OCI-LY1 (cell line): ENCODE measurements around the gene ZNF619.

Experiments
- CTCF ChIP-seq: fragments of 200-600 bp; sonication (generic), shearing (Covaris generic); IDR thresholded peaks from 2 replicates; pipeline ENCODE4 v1.5.1; 2017; ENCODE audit warnings: mild to moderate bottlenecking, antibody characterized with exemption, low read length, moderate library complexity, mixed read lengths
- EZH2 ChIP-seq: fragments of 200-600 bp; sonication (generic), shearing (Covaris generic); IDR thresholded peaks from 2 replicates; pipeline ENCODE4 v1.8.0; 2017; ENCODE audit warnings: borderline replicate concordance, mixed run types, mild to moderate bottlenecking, antibody characterized with exemption, low read length, moderate library complexity, mixed read lengths

- TF ChIP-seq CTCF (no peak), EZH2 (no peak)
These were observed 44.3 kb downstream of the ZNF619 start for GRCh38 chr3:40521254-40521653.
